Stimulated activated CD8-positive, alpha-beta memory T cell treated with anti-CD3 and anti-CD28 coated beads, Interleukin-2, amount 100 ng/mL, for 1 hour (primary cell): Measurements from ENCODE around the gene USP49.
"Not testable (repeated sequence)": the region's sequence is repeated elsewhere in the genome, so short reads cannot be mapped to it uniquely, and the experiment has no call there.

Experiments used
- DNase-seq, 2 donors: peaks; one replicate each; pipeline ENCODE4 v3.0.0-alpha.2; 2020; ENCODE audit warnings: low read depth in 2 of 2

Gene USP49

GRCh38 chr6:41811946-41812345 is 83.2 kb downstream of the USP49 start:
- not testable (repeated sequence) for DNase-seq

DNA sequence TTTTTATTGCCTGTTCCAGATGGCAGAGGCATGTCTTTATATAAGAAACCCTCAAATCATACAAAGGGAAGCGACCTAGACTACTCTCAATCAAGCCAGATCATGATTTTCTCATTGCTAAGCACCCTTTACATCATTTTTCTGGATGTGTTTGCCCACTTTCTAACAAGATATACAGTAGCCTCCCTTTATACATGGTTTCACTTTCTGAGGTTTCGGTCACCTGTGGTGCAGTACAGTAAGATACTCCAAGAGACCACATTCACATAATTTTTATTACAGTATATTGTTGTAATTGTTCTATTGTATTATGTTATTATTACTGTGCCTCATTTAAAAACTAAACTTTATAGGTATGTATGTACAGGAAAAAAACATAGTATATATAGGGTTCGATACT is 84.1 kb downstream of the USP49 start:
- no peak for DNase-seq

DNA sequence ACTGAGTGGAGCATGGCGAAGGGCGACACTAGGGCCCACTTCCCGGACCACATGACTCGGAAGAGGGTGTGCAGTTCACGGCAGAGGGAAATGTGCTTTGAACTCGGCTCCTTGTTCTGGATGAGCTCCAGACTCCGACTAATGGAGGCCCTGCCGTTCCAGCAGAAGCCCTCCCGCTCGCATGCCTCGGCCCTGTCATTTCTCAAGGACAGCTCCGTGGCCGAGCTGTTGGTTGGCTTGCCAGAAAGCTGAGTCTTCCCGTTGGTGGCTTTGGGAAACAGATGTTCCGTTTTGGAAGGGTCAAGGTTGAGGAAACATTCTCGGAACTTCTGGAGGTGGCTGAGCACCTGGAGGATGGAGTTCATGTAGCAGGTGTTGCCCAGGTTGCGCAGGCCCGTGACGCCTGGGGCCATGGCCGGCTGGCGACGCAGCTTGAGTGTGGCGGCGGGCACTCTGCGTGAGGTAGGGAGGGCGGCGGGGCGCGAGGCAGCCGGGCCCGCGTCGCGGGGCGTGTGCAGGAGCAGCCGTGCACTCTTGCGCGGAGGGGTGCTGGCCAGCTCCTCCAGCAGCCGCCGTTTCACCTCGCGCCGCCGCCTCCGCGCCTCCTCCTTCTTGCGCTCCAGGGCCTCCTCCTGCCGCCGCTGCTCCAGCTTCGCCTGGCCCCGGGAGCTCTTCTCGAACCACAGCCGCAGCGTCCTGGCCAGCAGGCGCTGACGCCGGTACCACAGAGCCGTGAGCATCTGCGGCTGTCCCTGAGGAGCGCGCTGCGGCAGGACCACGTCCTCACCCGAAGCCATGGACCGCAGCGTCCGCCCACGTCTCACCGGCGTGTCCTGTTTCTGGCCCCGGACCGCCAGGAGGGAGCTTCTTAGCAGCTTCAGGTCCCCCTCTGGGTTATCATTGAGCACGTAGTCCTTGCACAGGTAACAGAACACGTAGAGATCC is 89.1 kb downstream of the USP49 start:
- DNase-seq: no peak

DNA sequence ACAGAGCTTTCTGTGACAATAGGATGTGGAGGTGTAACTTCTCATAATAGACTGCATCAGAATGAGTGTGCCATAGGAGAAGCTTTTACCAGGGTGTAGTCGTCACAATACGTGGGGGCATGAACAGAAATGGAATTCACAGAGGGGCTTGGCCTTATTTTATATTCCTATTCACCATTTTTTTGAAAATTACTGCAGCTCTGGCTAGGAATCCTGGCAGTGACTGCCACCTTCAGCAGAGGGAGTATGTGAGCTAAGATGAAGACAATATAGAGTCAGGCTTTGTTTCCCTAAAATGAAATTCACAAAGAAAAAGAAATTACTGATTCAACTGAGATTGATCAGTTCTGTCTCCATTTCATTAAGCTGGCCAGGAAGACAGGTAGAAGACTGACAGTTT is 93.8 kb downstream of the USP49 start:
- no peak for DNase-seq

DNA sequence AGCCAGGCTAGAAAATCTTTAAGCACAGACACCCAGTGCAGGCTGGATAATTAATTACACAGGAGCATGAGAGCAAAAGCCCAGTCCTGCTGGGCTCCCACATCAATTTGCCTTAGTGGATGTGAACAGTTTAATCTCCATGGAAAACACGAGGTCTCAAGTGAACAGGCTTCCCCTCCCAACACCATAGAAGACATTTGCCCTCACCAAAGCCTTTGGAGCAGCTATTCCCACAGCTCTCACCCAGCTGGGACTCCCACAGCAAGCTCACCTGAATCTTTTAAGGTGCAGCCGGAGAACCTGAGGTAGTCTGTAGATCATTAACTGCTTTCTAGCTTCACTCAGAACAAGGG is 95.6 kb downstream of the USP49 start:
- no peak for DNase-seq

DNA sequence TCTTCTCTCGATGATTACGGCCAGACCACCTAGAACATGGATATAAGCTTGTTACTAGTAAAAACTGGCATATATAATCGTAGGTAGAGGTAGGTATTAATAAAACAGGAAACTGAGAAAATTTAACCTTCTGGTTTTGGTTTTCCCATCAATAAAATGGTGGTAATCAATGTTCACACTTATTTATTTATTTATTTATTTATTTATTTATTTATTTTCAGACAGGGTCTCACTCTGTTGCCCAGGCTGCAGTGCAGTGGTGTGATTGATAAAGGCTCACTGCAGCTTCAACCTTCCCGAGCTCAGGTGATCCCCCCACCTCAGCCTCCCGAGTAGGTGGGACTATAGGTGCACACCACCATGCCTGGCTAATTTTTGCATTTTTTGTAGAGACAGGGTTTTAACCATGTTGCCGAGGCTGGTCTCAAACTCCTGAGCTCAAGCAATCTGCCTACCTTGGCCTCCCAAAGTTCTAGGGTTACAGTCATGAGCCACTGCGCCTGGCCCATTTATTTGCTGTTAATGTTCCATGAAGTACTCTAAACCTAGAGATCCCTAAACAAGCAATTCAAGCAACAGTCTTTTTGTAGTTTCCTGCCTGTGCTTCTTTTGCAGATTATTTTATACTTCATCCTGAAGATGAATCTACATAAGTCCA is 96.1 kb downstream of the USP49 start:
- DNase-seq: no peak

DNA sequence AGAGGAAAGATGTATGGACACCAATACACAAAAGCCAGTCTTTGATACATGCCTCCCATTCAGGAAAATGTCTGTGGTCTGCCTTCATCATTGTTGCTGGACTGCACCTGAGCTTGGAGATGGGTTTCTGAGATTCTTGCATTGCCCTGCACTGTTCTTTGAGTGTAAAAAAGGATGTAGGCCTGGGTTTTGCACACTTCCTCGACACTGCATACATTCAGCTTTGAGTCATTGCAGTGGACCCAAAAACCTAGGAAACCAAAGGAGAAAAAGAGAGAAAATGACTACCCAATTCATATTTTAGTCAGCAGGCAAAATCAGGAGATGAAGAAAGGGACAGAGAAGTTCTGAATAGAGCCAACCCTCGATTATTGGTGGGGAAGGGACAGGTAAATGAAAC is 98.7 kb downstream of the USP49 start:
- DNase-seq: no peak

GRCh38 chr6:41791984-41792383 is 103.2 kb downstream of the USP49 start:
- no peak for DNase-seq

GRCh38 chr6:41791305-41791704 is 103.9 kb downstream of the USP49 start:
- no peak for DNase-seq

- DNase-seq: no peak
Observed at GRCh38 chr6:41790045-41790444, 105.1 kb downstream of the USP49 start.

- no peak for DNase-seq
Observed at GRCh38 chr6:41789390-41789724, 105.8 kb downstream of the USP49 start.

DNA sequence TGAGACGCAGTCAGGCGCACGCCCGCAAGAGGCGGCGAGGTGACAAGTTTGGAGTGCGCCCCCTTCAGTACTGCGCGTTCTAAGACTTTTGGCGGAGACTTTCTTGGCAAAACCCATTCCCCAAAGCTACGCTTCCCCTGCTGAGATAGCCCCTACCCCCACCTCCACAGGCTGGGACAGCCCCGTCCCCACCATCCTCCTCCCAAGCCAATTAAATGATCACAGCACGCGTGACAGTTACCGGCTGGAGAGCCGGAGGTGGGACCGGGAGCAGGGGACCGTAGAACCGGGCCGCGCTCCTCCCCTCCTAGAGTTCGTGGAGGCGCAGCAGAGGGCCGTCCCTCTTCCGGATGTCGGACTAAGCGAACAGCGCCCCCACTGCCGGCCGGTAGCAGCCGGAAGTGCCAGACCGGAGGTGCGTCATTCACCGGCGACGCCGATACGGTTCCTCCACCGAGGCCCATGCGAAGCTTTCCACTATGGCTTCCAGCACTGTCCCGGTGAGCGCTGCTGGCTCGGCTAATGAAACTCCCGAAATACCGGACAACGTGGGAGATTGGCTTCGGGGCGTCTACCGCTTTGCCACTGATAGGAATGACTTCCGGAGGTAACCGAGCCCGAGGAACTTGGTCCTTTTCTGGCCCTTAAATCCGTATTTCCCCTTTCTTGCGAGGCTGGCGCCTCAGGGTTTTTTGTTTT is 107.8 kb downstream of the USP49 start, which contains the start of gene TOMM6:
TSS of gene TOMM6 (plus strand) at position 476 of the 699 bp plus-strand sequence. CDS start at position 480, 4 bp downstream.
- DNase-seq: peak; percentile 88 to 93

- DNase-seq: peak; percentile 76 to 82
Observed at GRCh38 chr6:41786451-41787218, 108.5 kb downstream of the USP49 start.

DNA sequence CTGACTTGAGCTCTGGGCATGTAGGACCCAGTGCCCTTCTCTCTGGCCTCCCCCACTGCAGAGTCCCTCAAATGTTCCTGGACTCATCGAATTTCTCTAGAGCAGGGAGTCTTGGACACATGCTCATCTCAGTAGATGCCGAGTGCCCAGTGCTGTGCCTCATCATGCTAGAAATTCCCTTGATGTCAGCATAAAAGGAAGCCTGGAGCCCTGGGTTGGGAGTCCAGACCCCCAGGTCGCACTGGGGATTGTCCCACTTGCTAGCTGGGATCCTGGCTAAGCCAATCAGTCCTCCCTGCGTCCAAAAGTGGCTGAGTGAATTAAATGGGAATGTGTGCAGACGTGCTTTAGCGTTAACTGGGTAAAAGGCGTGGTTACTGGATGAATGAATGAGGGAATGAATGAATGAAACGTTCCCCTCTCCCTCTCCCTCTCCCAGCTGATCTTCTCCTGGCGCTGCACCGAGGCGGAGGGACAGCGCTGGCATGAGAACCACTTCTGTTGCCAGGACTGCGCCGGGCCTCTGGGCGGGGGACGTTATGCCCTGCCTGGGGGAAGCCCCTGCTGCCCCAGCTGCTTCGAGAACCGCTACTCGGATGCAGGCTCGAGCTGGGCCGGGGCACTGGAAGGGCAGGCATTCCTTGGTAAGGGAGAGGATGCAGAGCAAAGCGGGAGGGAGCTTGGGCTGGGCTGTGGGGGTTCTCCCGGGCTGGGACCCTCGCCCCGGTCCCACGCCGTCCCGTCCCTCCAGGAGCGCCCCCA is 109.3 kb downstream of the USP49 start:
- DNase-seq: no peak

DNA sequence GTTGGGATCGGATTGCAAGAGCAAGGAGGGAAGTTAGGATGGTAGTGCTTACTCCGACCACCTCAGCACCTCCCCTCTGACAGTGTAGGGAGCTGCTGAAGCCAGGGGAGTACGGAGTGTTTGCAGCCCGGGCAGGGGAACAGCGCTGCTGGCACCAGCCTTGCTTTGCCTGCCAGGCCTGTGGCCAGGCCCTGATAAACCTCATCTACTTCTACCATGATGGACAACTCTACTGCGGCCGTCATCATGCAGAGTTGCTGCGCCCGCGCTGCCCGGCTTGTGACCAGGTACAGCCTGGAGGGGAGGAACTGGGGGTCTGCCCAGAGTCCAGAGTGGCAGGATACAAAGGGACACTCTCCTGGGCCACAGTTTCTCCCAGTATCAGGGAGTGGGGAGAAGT is 109.9 kb downstream of the USP49 start:
- DNase-seq: no peak

DNA sequence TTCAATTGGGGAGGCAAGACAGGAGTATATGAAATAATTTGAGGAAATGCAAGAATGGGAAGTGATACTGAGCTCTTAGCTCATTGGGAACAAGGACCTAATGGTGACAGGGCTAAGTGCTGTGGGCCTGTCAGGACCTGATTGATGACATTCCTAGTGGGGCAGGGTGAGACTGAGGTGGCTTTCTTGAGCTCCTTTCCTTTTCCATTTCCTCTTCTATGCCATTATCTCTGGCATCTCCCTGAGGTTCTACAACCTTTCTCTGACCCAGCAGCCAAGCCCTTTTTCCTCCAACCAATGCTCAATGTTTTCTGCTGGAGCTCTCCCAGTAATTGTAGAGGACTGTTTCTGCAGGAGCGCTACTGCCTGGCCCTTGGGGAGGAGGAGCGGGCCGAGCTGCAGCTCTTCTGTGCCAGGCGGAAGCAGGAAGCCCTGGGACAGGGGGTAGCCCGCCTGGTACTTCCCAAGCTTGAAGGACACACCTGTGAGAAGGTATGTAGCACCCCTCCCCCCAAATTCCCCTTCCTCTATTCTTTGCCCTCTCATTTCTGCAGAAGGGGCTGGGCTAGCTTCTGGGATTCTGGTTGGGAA is 110.5 kb downstream of the USP49 start:
- DNase-seq: no peak

- DNase-seq: no peak
Observed at GRCh38 chr6:41783106-41783780, 111.9 kb downstream of the USP49 start.

DNA sequence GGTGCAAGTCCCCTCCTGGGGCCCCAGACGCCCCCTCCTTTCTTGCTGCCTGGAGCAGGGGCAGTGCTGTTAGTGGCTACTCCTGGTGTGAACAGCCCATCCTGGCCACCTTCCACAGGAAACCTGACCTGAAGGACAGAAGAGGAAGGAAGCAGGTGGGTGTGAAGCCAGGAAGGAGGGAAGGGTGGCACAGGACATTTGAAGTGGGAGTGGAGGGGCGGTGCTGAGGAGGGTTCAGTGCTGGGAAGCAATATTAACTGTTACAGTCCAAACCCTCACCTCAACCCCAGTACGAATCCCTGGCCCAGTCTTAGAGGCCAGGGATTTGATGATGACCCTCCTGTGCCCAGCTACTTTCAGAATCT is 113.8 kb downstream of the USP49 start:
- DNase-seq: no peak

- DNase-seq: no peak
Observed at GRCh38 chr6:41780551-41781365, 114.4 kb downstream of the USP49 start, which contains the start of gene PRICKLE4. Gene PRICKLE4 (plus strand): TSS chr6:41780782. CDS start chr6:41783474, 2,692 bp downstream.
